Left renal cortex interstitium (tissue), 4 donors: ENCODE results near the gene AKT1S1. TPM values are rescaled to one million over a fixed set of nuclear protein-coding genes. Genes with fewer than 3 reads are reported as not detected.

Source experiments
- DNase-seq, 4 donors: peaks; one replicate each; pipeline ENCODE4 v3.0.0-alpha.2; 2013; ENCODE audit warnings: low read depth in 4 of 4, low spot score in 2 of 4, missing footprints in 1 of 4
- polyA plus RNA-seq, 4 donors: library from polyadenylated mRNA; unstranded; fragments of 120-200 nt; gene quantifications; one replicate each; pipeline ENCODE4 v1.2.1, GENCODE V29; 2013; ENCODE audit not compliant: insufficient read length in 4 of 4

Gene AKT1S1
- polyA plus RNA-seq, 4 donors = 27.4 to 49.0 (median 39.7) TPM

DNA sequence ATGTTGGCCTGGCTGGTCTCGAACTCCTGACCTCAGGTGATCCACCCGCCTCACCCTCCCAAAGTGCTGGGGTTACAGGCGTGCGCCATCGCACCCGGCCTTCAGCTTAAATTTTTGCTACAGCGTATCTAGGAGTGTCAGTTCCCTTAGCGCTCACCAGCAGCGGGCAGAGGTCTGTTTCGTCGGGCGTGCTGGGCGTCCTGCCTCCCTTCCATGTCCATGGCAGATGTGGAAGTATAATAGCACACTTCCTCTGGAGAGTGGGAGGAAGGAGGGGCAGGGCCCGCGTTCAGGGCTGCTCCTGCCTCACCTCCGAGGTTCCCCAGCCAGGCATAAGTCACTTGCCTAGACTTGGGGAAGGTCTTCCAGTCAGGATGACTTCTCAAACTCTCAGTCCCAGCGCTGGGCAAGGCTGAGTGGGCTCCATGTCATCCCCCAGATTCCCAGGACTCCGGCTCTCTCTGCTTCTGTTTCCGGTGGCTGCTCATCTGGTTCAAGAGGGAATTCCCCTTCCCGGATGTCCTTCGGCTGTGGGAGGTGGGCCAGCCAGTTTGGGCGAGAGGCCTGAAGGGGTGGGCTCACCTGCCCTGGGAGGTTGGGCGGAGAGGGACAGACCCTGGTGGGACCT lies 10.0 kb upstream of the AKT1S1 start:
- no peak for DNase-seq

DNA sequence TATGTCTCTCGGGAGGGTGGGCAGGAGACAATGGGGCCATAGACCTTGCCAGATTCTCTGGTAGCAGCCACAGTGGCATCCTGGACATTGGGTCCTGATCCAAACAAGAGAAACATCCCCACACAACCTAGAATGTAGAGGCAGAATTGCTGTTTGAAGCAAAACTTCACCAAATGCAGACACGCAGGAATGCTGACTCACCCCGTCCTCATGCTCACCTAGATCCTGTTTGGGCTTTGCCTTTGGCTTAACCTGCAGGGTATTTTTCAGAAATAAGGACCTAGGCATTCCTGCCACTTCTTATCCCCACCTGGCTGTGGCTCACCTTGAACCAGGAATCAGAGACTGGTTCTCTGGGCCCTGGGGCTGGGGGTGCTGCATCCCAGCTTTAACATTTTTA lies 7.6 kb upstream of the AKT1S1 start:
- no peak for DNase-seq

DNA sequence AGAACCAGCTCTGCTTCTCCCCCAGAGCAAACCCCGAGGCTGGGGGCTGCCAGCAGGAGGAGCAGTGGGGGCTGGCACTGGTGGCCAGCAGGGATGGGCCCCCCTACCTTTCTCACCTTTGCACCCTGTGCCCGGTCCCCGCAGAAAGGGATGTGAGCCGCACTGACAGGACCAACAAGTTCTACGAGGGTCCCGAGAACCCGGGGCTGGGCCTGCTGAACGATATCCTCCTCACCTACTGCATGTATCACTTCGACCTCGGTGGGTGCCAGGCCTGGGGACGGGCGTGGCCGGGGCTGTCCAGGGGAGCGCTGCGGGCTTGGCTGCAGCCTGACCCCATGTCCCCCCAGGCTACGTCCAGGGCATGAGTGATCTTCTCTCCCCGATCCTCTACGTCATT lies 7.0 kb upstream of the AKT1S1 start:
- no peak for DNase-seq

DNA sequence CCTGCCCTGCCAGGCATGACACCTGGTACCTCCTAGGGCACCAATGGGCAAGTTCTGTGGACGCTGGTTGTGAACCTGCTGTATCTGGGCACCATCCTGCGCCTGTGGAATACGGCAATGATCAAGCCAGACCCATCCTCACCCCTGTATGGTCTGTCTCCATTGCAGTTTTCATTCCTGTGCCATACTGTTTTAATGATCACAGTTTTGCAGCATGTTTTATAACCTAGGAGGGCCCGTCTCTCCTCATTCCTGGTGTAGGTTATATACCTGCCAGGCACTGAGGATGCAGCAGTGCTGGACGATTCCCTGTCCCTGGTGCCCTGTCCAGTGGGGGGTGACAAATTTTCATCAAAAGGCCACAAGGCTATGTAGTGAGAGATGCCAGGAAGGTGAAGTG lies 5.9 kb upstream of the AKT1S1 start:
- DNase-seq = no peak

DNA sequence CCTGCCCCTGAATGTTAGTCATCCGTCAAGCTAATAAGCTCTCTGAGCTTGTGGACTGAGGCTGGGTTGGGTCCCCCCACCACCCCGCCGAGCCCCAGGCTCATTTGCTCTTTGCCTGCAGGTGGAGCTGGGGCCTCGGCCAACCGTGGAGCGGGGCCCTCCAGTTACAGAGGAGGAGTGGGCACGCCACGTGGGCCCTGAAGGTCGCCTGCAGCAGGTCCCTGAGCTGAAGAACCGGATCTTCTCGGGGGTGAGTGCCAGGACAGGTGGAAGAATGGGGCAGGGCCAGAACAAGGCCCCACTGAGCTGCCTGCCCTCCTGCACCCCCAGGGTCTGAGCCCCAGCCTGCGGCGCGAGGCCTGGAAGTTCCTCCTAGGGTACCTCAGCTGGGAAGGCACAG lies 5.5 kb upstream of the AKT1S1 start:
- DNase-seq = no peak

DNA sequence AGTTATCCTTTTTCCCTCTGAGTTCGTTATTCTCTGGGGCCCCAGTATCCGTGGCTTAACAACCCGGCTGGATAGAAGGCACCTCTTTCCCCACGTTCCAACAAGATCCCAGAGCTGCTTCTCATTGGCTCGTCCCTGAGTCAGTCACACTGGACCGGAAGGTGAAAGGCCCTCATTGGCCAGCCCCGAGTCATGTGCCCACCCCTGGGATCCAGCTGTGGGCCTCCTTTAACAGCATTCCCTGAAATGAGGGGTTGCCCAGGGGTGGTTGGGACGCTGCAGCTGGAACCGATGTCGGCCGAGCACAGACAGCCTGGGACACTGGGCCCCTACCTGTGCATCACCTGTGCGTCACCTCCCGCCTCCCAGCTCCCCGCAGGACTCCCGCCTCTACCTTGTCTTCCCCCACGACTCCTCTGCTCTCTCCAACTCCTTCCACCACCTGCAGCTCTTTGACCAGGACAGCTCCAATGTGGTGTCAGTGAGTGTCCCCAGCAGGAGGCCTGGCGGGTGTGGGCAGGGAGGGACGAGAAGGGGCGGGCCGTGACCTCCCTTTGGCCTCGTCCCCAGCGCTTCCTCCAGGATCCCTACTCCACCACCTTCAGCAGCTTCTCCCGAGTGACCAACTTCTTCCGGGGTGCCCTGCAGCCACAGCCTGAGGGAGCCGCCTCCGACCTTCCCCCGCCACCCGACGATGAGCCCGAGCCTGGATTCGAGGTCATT lies 4.7 kb upstream of the AKT1S1 start:
- no peak for DNase-seq

DNA sequence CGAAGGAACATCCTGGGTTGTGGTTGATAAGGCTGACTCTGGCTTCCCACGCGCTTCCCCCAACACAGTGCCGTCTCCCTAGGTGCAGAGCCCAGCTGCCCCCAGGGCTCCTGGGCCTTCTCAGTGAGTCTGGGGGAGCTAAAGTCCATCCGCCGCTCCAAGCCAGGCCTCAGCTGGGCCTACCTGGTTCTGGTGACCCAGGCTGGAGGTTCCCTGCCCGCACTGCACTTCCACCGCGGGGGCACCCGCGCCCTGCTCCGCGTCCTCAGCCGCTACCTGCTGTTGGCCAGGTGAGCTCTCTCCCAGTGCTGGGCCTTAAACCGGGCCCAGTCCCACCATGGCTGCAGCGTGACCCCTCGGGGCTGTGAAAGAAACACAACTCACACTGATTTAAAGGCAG lies 4.0 kb upstream of the AKT1S1 start:
- DNase-seq = no peak

DNA sequence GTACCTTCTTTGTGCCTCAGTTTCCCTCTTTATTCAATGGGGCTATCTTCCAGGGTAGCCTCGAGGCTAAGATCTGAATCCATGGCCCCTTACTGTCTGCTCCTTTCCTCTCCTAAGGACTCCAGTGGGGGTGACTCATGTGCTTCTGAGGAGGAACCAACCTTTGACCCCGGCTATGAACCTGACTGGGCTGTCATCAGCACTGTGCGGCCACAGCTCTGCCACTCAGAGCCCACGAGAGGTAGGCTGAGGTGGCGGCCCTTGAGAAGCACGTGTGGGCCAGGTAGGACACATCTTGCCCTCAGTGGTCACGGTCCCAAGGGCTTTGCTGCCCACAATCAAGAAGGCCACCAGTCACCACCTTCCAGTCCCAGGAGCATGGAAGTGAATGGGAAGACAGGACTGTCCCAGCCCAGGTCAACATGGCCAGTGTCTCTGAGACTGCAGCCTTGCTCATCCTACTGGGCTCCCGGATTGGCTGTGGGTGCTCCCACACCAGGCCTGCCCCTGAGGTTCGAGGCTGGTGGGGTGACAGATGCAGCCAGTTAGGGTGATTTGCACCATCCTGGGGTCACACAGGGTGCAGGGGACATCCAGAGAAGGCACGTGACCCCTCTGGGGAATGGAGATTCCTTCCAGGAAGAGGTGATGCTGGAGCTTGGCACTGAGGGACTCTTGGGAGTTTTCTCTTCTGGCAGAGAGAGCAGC lies 3.2 kb upstream of the AKT1S1 start:
- no peak for DNase-seq

DNA sequence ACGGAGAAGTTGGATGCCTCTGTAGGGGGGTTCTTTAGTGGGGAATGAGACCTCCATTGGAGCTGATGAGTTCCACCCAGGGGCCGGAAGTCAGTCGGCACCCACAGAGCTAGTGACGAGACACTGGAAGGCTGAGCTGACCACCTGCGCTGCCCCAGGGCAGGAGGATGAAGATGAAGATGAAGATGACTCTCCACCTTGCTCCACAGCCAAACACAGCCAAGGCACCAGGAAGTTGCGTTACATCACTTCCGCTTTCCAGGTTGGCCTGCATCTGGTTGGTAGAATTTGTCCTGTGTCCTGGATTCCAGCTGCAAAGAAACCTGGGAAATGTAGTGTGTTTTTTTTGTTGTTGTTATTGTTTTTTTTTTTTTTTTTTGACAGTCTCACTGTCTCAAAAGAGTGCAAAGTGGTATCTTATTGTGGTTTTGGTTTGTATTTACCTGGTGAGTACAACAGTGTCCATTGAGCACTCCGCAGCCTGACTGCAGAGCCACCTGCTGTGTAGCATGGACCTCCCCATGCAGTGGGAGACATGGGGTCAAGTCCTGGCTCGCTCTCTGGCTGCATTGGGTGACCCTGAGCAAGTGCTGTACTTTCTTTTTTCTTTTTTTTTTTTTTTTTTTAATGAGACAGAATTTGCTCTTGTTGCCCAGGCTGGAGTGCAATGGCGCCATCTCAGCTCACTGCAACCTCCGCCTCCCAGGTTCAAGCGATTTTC lies 2.2 kb upstream of the AKT1S1 start:
- DNase-seq = no peak

DNA sequence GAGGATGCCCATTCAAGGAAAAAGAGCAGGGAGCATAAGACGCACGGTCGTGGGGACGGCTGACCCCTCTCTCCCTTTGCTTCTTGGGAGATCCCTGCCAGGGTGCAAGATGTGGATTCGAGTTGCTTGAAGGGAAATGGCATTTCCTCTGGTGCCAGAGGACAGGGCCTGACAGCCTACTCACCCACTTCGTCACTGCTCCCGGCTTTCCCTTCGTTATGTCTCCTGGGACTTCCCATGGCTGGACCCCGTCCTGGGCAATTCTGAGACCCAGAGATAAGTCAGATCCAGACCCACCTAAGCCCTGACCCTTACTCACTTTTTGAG lies 1.6 kb upstream of the AKT1S1 start:
- no peak for DNase-seq

DNA sequence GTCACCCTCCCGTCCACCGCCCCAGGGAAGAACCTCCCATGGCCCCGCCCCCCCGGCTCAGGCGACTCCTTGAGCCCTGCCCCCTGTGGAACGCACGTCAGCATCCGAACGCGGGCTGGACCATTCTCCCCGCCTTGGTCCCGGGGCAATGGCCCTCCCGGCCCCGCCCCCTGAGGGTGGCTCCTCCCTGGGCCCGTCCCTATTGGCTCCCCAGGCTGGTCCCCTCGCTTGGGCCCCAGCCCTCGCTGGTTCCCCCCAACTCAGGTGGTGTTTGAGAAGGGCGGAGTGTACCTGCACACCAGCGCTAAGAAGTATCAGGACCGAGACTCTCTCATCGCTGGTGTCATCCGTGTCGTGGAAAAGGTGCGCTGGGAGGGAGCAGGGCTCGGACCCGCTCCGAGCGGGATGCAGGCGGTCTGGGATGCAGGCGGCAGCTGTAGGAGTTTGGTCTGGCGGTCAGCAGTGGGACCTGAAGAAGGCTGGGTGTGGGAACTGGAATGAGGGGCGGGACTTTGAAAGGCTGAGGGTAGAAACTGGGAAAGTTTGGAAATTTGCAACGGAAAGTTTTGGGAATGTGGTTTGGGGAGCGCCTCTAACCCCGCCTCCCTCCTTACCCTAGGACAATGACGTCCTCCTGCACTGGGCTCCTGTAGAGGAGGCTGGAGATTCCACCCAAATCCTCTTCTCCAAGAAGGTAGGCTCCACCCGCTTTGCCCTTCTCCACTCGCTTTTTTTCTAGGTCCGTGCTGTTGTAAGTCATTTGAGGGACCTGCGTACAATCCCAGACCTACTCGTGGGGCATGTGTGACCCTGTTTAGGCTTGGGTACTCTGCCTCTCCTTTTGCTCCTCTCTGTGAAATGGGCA lies 956 bp upstream of the AKT1S1 start:
- peak in 3 of 4 donors; percentile 90 to 96 (median 94) for DNase-seq

DNA sequence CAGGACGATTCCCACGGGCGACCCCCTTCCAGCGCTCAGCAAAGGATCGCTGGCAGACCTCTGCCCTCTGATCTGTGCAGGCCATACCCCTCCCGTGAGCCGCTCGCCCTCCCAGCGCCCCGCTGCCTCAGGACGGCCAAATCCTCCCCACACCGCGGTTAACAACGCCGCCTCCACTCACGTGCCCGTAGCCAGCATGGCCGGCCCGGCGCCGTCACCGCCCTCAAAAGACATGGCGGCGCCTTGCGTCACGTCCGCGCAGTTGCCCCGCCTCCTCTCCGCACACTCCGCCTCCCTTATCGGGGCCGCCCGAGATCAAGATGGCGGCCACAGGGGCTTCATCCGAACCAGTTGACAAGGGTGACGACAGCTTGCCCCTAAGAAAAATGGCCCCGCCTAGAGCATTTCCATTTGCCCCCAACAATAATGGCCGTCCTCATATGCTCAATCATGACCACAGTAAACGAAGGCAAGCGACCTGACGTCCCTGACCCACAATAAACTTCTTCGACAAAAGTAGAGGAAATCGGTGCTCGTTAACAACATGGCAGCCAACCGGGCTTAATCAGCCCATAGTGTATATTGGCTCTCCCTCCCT lies 634 bp downstream of the AKT1S1 start:
- peak; percentile 98 to 100 (median 99) for DNase-seq

DNA sequence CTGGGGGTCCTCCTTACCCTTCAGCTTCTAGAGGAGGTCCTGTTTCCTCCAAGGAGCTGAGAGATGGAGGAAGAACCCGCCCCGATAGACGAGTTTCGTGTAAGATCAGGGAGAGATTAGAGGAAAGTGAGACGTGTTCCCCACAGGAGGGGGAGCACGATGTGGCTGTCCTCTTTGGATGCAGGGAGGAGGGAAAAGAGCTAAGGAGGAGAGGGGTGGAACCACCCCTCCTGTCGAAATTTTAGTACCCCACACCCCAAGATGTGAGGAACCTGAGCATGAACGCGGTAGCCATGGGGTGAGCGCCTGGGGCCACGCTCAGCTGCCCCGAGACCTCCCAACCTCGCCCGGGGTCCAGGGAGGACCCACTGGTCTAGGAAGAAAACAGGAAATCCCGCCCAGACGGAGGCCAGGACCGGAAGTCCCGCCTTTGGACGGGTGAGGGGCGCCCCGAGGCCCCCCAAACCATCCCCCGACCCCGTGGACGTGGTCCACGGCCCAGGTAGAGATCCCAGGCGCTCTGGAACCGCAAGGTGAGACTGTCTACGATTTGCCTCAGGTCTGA lies 1.2 kb downstream of the AKT1S1 start:
- no peak for DNase-seq

DNA sequence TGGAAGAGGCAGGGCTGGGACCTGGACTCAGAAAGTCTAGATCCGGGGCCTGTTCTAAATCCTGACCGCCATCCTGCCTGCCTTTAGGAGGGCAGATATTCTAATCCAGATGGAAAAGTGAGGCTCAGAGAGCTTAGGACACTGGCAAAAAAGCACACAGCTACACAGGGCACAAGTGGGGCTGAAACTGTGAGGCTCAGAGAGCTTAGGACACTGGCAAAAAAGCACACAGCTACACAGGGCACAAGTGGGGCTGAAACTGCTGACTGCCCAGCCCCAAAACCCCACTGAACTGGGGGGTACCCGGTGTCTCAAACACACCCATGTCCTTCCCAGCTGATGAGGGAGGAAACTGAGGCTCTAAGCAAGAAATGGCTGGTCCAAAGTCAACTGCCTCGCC lies 2.0 kb downstream of the AKT1S1 start:
- DNase-seq = no peak

DNA sequence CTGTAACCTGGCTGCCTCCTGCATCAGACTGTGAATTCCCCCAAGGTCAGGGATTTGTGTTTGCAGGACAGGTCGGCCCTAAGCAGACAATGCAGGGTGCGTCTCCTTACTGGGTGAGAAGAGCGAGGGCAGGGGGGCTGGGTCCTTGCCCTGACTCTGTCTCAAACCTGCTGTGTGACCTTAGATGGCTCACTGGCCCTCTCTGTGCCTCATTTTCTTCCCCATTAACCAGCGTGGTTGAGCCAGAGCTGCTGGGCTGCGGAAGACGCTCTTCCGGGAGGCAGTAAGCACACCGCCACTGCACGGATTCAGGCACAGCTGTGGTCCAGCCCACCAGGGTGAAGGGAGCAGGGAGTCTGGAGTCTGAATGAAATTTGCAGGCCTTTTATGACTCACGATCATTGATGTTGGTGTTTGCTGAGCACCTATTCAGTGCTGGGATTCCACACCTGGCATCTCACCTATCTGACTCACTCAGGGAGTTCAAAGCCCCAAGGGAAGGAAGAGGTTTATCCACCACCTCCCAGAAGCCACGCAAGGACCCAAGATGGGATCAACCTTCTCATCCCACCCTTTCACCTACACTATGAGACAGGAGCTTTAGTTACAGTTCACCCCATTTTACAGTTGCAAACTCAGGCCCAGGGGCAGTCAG lies 2.5 kb downstream of the AKT1S1 start:
- no peak for DNase-seq

DNA sequence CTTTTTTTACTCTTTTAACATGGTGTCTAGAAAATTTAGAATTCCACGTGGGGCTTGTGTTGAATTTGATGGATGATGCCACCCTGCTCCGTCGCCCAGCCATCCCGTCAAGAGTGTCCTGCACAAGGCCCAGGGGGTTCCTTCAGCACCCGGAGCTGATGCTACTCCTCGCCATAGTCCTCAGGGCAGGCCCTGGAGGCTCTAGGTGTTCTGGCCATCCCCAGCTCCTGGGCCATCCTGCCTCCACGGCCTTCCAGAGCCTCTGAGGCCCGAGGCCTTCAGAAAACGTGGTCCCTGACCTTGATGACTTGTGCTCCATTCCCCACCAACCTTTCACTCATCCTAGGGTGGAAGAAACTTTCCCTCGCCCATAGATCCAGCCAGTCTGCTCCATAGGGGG lies 3.3 kb downstream of the AKT1S1 start:
- DNase-seq = no peak

DNA sequence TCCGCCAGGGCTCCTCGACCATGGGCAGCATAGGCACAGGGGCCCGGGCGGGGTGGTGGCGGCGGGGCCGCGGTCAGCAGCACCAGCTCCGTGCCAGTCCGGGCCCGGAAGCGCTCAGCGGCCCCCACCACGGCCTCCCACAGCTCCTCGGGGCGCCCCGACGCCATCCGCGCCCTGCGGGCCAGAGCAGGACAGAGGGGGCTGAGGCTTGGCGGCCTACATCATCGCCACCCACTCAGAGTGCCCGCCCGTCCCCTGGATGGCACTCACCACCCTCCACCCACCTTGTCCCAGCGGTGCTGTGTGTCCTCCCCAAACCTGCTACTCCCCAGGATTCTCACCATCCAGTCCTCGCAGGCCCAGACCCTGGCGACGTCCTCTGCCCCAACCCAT lies 4.0 kb downstream of the AKT1S1 start:
- DNase-seq = no peak

DNA sequence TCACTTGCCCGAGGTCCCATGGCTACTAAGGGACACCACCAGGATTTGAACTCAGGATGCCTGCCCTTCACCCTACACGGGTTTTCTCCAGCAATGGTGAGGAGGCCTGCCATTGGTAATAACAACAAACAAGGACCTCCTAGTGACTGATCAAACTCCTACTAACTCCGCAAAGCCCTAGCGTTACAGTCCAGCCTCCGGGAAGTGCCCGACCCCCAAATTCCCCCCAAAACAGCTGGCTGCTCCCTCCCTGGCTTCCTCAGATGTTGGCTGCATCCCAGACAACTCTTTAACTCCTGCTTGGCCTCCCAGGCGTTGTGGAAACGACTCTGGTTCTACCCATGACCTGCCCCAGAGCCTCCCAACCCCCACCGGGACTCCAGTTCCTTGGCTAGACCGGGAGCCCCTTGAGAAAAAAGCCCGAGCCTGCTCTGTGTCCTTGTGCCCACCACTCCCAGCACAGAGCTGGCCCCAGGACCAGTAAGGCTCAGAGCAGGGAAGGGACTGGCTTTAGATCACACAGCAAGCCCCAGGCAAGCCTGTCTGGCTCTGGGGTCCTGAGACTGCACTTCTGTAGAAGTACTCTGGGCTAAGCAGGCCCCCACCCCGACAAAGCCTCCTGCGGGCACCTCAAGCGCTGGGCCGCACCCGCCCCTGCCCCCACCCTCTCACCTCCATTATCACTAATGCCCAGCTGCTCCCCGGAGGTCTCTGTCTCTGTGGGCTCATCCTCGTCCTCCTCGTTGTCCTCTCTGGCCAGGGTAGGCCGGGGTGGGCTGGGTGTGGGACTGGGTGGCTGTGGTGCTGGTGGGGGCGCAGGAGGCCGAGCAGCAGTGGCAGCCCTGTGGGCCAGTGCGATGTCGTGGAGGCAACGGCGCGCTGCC lies 4.7 kb downstream of the AKT1S1 start:
- no peak for DNase-seq
